ENCODE measurements around the gene TECR.

DNA sequence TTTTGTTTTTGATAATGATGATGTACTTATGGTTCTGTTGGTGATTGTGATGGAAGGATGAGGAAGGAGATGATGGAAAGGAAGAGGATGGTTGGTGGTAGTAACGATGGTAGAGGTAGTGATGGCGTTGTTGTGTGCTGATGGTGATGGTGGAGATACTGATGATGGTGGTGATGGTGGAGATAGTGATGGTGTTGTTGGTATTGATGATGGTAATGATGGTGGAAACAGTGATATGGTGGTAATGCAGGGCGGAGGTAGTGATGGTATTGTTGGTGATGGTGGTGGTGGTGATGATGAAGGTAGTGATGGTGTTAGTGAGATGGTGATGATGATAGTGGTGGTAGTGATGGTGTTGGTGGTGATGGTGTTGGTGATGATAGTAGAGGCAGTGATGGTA is 66.2 kb downstream of the TECR start:
- TF ChIP-seq EZH2 (IDR thresholded peaks at IDR 0.05; ENCODE audit: insufficient read depth, poor library complexity, severe bottlenecking) (no peak), EZH2phosphoT487 (IDR thresholded peaks at IDR 0.05; ENCODE audit: insufficient read depth, low read depth) (no peak)

All from GM23248 (cell line).